HepG2 (cell line): ENCODE measurements around the gene OR52A1.

Experiments used
- CAMTA2 ChIP-seq: sonication (generic); formaldehyde crosslinking; IDR thresholded peaks from 2 replicates; pipeline ENCODE4 v1.4.0; 2020; ENCODE audit warnings: mild to moderate bottlenecking, missing genetic modification reagents, borderline replicate concordance
- CTCF ChIP-seq: sonication (generic); formaldehyde crosslinking; IDR thresholded peaks from 2 replicates; pipeline ENCODE4 v1.5.0; 2020; ENCODE audit warnings: mild to moderate bottlenecking, missing genetic modification reagents, moderate library complexity
- FOXP4 ChIP-seq: sonication (generic); formaldehyde crosslinking; IDR thresholded peaks from 2 replicates; pipeline ENCODE4 v1.4.0; 2020; ENCODE audit warnings: missing genetic modification reagents
- GTF2F1 ChIP-seq: fragments of 150-350 bp; IDR thresholded peaks from 2 replicates; pipeline ENCODE4 v1.6.1; 2014; ENCODE audit warnings: low read length
- HCFC1 ChIP-seq: fragments of 150-350 bp; IDR thresholded peaks from 2 replicates; pipeline ENCODE4 v1.6.1; 2014; ENCODE audit warnings: low read depth, low read length
- MYC ChIP-seq: sonication (generic); formaldehyde crosslinking; IDR thresholded peaks from 2 replicates; pipeline ENCODE4 v1.9.0; 2021; ENCODE audit warnings: missing genetic modification reagents, borderline replicate concordance
- TAF1 ChIP-seq: sonication (generic); formaldehyde crosslinking; IDR thresholded peaks from 2 replicates; pipeline ENCODE4 v1.4.0; 2020; ENCODE audit warnings: missing genetic modification reagents
- ZFP41 ChIP-seq: sonication (generic); formaldehyde crosslinking; IDR thresholded peaks from 2 replicates; pipeline ENCODE4 v1.4.0; 2020; ENCODE audit warnings: mild to moderate bottlenecking, missing genetic modification reagents, borderline replicate concordance
- ZNF121 ChIP-seq: sonication (generic); formaldehyde crosslinking; IDR thresholded peaks from 2 replicates; pipeline ENCODE4 v1.5.0; 2020; ENCODE audit warnings: mild to moderate bottlenecking, missing genetic modification reagents
- ZNF263 ChIP-seq: sonication (generic); formaldehyde crosslinking; IDR thresholded peaks from 2 replicates; pipeline ENCODE4 v1.4.0; 2020; ENCODE audit warnings: missing genetic modification reagents
- TF ChIP-seq, protein P1 (sequence below): sonication (generic); formaldehyde crosslinking; IDR thresholded peaks from 2 replicates; pipeline ENCODE4 v1.4.0; 2020; ENCODE audit warnings: missing genetic modification reagents

- TF ChIP-seq ZFP41 (CRISPR knock-in tag) (no peak), HCFC1 (no peak), CAMTA2 (no peak), FOXP4 (CRISPR knock-in tag) (no peak), MYC (CRISPR knock-in tag) (no peak), ZNF263 (CRISPR knock-in tag) (no peak), GTF2F1 (no peak), ZNF121 (CRISPR knock-in tag) (no peak), TAF1 (no peak), CTCF (CRISPR knock-in tag) (no peak)
- TF ChIP-seq, protein P1, sequence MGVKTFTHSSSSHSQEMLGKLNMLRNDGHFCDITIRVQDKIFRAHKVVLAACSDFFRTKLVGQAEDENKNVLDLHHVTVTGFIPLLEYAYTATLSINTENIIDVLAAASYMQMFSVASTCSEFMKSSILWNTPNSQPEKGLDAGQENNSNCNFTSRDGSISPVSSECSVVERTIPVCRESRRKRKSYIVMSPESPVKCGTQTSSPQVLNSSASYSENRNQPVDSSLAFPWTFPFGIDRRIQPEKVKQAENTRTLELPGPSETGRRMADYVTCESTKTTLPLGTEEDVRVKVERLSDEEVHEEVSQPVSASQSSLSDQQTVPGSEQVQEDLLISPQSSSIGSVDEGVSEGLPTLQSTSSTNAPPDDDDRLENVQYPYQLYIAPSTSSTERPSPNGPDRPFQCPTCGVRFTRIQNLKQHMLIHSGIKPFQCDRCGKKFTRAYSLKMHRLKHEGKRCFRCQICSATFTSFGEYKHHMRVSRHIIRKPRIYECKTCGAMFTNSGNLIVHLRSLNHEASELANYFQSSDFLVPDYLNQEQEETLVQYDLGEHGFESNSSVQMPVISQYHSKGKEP, result no peak
Measured at GRCh38 chr11:5151713-5152153, 2.8 kb downstream of the OR52A1 start.
